ENCODE data around the gene CACNA1C.

Gene CACNA1C

GRCh38 chr12:2410496-2410895, 357.7 kb downstream of the CACNA1C start:
- no peak for TF ChIP-seq CTCF (conservative IDR thresholded peaks at IDR 0.05; ENCODE audit: low read depth, low read length)
- no peaks in the 10 kb centered on the region for H3K79me2 ChIP-seq (ENCODE audit: insufficient read depth, low read depth)
- no peak overlapping the region for H2AFZ ChIP-seq (ENCODE audit: low read depth)
- H3K4me1 ChIP-seq (ENCODE audit: low read depth, poor library complexity, severe bottlenecking), result no peaks in the 10 kb centered on the region
- no peak overlapping the region for H3K27ac ChIP-seq
- H3K4me3 ChIP-seq (IDR thresholded peaks at IDR 0.05; ENCODE audit: insufficient read depth, low read depth, low read length), result no peak overlapping the region
- H3K4me2 ChIP-seq, result no peak overlapping the region
- H3K9ac ChIP-seq, result no peak overlapping the region
- H3K27me3 ChIP-seq (ENCODE audit: insufficient read depth, low read depth), result no peaks in the 10 kb centered on the region
- no peaks in the 10 kb centered on the region for H3K36me3 ChIP-seq (ENCODE audit: insufficient read depth)
- H4K20me1 ChIP-seq (ENCODE audit: insufficient read depth), result no peaks in the 10 kb centered on the region

GRCh38 chr12:2411011-2411410, 358.2 kb downstream of the CACNA1C start:
- Histone ChIP-seq H3K27me3 (ENCODE audit: insufficient read depth, low read depth) (no peaks in the 10 kb centered on the region), H3K9ac (no peak overlapping the region), H3K4me1 (ENCODE audit: low read depth, poor library complexity, severe bottlenecking) (no peaks in the 10 kb centered on the region), H3K36me3 (ENCODE audit: insufficient read depth) (no peaks in the 10 kb centered on the region), H3K4me3 (IDR thresholded peaks at IDR 0.05; ENCODE audit: insufficient read depth, low read depth, low read length) (no peak overlapping the region), H3K4me2 (no peak overlapping the region), H3K27ac (no peak overlapping the region), H3K79me2 (ENCODE audit: insufficient read depth, low read depth) (no peaks in the 10 kb centered on the region), H2AFZ (ENCODE audit: low read depth) (no peak overlapping the region), H4K20me1 (ENCODE audit: insufficient read depth) (no peaks in the 10 kb centered on the region)
- no peak for TF ChIP-seq CTCF (conservative IDR thresholded peaks at IDR 0.05; ENCODE audit: low read depth, low read length)

- Histone ChIP-seq H3K79me2 (ENCODE audit: insufficient read depth, low read depth) (no peaks in the 10 kb centered on the region), H3K27ac (no peak overlapping the region), H3K4me3 (IDR thresholded peaks at IDR 0.05; ENCODE audit: insufficient read depth, low read depth, low read length) (no peak overlapping the region), H4K20me1 (ENCODE audit: insufficient read depth) (no peaks in the 10 kb centered on the region), H3K36me3 (ENCODE audit: insufficient read depth) (no peaks in the 10 kb centered on the region), H2AFZ (ENCODE audit: low read depth) (no peak overlapping the region), H3K4me1 (ENCODE audit: low read depth, poor library complexity, severe bottlenecking) (no peaks in the 10 kb centered on the region), H3K27me3 (ENCODE audit: insufficient read depth, low read depth) (no peaks in the 10 kb centered on the region), H3K4me2 (no peak overlapping the region), H3K9ac (no peak overlapping the region)
- no peak for TF ChIP-seq CTCF (conservative IDR thresholded peaks at IDR 0.05; ENCODE audit: low read depth, low read length)
These were observed 359.0 kb downstream of the CACNA1C start for GRCh38 chr12:2411616-2412304.

GRCh38 chr12:2412305-2412643, 359.5 kb downstream of the CACNA1C start:
- Histone ChIP-seq H3K27me3 (ENCODE audit: insufficient read depth, low read depth) (no peaks in the 10 kb centered on the region), H3K4me1 (ENCODE audit: low read depth, poor library complexity, severe bottlenecking) (no peaks in the 10 kb centered on the region), H4K20me1 (ENCODE audit: insufficient read depth) (no peaks in the 10 kb centered on the region), H3K79me2 (ENCODE audit: insufficient read depth, low read depth) (no peaks in the 10 kb centered on the region), H2AFZ (ENCODE audit: low read depth) (no peak overlapping the region), H3K9ac (no peak overlapping the region), H3K4me2 (no peak overlapping the region), H3K27ac (no peak overlapping the region), H3K4me3 (IDR thresholded peaks at IDR 0.05; ENCODE audit: insufficient read depth, low read depth, low read length) (no peak overlapping the region), H3K36me3 (ENCODE audit: insufficient read depth) (no peaks in the 10 kb centered on the region)
- no peak for TF ChIP-seq CTCF (conservative IDR thresholded peaks at IDR 0.05; ENCODE audit: low read depth, low read length)
